GM21528 (cell line): ENCODE data around the gene MCRIP2.
"Not testable (repeated sequence)": the region's sequence is repeated elsewhere in the genome, so short reads cannot be mapped to it uniquely, and the experiment has no call there.

ENCODE experiments used
- ATAC-seq: cut with Tn5 transposase; IDR thresholded peaks from one replicate; pipeline ENCODE4 v1.9.1; 2021; ENCODE audit warnings: mild to moderate bottlenecking, moderate library complexity; ENCODE audit not compliant: unreplicated experiment, low FRiP score

The MCRIP2 gene, protein sequence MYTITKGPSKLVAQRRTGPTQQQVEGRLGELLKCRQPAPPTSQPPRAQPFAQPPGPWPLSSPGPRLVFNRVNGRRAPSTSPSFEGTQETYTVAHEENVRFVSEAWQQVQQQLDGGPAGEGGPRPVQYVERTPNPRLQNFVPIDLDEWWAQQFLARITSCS

DNA sequence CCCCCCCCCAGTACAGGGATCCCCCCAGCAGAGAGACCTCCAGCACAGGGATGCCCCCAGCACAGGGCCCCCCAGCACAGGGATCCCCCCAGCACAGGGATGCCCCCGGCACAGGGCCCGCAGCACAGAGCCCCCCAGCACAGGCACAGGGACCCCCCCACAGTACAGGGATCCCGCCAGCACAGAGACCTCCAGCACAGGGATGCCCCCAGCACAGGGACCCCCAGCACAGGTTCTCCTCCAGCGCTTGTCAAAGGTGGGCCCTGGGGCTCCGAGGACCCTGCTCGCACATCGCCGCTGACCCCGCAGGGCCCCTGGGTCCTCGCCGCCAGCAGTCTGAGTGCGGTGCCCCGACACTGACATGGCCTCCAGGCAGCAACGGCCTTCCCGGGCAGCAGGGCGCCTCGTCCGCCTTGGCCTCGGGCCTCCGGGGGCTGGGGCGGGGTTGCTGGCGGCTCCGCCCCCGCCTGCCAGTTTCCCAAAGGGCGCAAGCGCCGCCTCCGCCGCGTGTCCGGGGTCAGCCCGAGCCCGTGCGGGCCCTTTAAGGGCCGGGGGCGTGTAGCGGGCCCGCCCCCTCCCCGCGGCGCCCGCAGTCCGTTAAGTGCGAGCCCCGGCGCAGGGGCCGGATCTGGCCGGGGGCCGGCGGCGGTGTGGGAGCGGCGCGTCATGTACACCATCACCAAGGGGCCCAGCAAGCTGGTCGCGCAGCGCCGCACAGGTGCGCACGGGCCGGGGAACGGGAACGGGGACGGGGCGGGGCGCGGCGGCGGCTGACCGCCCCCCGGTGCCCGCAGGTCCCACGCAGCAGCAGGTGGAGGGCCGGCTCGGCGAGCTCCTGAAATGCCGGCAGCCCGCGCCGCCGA lies at the start of gene MCRIP2:
TSS of gene MCRIP2 (plus strand) at position 503 of the 863 bp plus-strand sequence. CDS start at position 667, 164 bp downstream.
- peak; percentile 50 for ATAC-seq

- ATAC-seq = no peak
Observed at GRCh38 chr16:591892-592517, 49.6 kb upstream of the MCRIP2 start.

DNA sequence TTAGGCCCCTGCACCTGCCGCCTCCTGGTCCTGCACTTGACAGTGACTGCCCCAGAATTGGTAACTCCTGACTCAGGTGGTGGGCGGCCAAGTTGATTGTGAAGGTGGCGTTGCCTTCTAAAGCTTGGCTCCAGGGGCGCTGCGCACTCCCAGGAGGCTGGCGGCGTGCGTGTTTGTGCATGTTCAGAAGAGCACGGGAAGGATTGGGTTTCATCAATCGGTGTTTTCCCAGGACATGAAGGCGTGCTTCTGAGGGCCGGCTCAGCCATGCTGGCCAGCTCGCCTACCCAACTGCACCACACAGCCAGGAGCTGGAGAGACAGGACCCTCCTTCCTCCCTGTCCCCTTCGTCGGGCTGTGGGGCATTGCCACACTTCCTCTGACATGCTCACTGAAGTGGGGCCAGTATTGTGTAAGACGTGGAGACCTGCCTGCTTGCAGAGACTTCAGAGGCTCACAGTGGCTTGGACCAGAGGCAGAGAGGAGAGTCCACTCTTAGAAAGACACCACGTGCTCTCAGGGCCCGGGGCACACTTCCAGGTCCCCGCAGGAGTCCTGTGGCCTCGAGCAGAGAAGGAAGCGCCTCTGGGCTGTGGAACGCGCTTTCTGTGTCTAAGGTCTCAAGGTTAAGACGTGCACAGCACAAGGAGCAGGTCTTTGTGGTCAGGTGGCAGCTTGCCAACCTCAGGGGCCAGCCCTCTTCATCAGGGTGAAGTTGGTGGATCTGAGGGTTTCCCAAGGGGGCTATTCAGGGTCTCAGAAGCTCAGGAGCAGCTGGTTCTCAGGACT lies 48.9 kb upstream of the MCRIP2 start:
- no peak for ATAC-seq

DNA sequence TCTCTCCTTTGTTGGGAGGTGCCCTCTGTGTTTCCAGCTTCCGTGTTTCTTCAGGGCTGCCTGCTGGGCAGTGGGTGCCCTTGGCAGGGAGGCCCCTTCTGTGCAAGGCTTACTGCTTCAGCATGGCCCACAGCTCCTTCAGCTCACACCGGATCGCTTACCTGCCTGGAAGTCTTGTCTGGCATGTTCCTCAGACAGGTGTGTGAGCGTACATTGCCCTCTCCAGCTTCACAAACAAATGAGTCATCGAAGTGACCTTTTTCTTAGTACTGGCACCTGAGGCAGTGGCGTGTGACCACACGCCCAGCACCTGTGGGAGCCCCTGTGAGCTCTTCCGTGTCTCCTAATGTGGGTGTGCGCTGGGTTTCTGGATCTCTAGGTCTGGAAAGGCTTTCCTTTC lies 48.2 kb upstream of the MCRIP2 start:
- ATAC-seq = no peak

DNA sequence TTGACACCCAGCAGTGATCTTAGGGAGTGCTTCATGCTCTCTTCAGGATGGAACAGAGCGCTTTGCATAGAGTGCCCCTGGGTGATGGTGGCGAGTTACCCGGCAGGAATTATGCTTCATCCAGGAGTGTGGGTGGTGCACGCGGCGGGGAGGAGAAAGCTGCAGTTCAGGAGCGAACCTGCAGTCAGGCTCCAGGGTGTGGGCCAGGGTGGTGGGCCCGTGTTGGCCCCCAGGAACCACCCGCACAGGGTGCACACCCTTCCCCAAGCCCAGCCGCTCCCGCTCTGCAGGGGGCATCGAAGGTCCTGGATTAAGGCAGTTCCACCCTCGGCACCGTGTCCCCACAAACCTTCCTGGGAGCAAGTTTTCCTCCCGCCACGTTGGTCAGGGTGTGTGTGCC lies 47.8 kb upstream of the MCRIP2 start:
- no peak for ATAC-seq

- ATAC-seq = no peak
Observed at GRCh38 chr16:595094-595528, 46.5 kb upstream of the MCRIP2 start.

DNA sequence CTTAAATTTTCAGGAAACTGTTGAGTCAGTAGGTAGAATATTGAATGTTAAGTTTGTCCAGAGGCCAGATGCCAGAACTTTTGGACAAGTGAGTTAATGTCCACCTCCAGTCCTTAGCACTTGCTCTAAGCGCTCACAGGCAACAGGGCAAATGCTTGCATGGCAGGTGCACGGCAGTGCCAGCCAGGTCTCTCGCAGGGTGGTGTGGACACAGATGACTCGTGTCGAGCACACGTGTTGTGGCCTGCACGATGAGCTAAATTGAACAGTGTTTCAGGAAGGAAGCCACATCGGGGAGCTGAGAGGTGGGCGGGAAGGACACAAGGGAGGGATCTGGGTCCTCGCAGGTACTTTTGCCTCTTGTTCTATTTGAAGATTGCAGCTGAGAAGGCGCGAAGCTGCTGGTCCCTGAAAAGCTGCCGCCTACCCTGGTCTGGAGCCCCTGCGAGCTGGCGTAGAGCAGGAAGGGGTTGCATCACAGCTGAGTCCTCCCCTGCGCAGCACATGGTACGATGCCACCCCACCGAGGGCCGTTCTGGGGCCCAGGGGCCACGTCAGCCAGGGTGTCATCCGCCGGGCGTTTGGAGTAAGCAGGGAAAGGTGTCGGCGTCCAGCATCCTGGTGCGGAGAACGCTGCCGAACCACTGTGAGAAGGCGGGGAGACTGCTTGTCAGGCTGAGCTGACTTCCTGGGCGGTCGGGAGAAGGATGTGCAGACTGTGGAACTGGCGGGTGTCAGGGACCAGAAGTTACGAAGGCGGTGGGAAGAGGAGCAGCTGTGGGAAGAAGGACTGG lies 45.5 kb upstream of the MCRIP2 start:
- ATAC-seq = no peak

GRCh38 chr16:596736-597060 lies 44.9 kb upstream of the MCRIP2 start:
- ATAC-seq = no peak

- ATAC-seq = not testable (repeated sequence)
Observed at GRCh38 chr16:597655-598054, 44.0 kb upstream of the MCRIP2 start.

DNA sequence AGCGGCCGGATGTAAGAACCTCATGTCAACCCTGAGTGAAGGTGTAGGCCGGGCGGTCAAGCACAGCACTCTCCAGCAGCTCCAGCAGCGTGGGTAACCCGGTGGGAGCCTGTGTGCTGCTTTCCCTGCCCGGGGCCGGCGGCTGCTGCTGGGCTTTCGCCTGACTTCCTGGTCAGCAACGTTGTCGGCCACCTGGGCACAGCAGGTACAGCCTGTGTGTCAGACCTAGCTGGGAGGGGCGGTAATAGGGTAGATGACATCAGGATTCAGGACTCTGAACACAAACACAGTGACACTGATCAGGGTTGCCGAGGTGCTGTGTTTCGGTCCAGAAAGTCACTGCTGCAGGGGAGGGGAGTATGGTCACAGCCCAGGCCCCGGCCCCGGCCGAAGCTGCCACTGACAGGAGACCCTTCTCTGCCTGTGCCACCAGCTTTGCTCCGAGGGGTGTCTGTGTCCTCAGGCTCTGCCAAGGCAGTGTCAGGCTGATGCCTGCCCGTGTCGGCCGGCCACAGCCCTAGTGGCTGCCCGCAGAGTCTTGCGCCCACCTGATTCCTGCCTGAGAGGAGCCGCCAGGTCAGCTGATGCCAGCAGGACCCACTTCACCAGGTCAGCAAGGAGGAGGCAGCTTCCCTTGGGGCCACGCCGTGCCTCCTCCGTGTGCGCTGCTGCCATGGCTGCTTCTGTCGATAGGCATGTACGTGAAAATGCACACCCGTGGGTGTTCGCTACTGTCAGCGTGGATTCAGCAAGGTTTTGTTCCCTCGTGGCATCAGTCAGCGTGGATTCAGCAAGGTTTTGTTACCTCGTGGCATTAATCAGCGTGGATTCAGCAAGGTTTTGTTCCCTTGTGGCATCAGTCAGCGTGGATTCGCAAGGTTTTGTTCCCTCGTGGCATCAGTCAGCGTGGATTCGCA lies 42.5 kb upstream of the MCRIP2 start:
- no peak for ATAC-seq

DNA sequence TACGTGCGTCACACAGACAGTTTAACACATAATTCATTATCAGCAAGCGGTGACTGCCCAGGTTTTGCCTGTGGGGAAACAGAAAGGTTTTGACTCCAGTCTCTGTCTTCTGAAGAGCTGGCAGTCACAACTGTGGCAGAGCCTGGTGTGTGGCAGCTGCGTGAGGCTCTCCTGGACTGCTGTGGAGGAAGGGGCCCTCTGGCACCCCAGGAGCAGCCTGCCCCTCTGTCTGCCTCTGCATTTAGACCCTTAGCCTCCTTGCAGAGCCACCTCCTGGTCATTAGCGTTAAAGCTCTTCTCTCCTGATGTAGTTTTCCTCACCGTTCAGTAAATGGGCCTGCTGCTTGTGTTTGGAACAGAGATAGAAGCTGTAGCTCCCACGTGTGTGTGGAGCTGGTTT lies 40.8 kb upstream of the MCRIP2 start:
- no peak for ATAC-seq

- no peak for ATAC-seq
Observed at GRCh38 chr16:603933-604332, 37.7 kb upstream of the MCRIP2 start.

DNA sequence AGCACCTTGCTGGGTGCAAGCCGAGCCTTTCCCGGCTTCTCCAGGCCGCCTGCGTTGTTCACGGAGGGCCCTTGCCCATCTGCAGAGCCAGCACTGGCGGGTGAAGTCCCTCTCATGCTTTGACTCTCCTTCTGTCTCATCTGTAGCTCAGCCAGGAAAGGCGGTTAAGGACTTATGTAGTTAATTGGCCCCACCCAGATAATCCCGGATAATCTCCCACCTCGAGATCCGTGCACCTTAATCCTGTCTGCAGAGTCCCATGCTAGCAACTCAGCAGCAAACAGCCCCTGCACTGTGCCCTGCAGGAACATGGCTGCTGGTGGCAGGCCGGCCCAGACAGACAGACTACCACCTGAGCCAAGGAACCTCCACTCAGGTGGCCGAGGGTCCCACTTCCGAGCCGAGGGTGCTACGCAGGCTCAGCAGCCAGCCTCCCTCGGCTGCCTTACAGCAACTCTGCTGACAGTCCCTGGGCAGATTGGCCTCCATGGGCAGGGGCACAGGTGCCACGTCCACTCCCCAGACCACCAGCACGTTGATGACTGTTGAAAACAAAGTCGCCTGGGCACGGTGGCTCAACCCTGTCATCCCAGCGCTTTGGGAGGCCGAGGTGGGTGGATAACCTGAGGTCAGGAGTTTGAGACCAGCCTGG lies 34.8 kb upstream of the MCRIP2 start:
- ATAC-seq = no peak

DNA sequence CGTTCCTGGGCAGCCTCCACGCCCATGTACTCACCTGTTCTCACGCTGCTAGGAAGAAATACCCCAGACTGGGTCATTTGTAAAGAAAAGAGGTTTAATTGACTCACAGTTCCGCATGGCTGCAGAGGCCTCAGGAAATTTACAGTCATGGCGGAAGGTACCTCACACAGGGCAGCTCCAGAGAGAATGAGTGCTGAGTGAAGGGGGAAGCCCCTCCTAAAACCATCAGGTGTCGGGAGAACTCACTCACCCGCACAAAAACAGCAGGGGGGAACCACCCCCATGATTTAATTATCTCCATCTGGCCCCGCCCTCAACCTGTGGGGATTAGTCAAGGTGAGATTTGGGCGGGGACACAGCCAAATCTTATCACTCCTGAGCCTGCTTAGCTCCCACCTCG lies 33.6 kb upstream of the MCRIP2 start:
- ATAC-seq = no peak

GRCh38 chr16:609316-609715 lies 32.3 kb upstream of the MCRIP2 start:
- no peak for ATAC-seq

DNA sequence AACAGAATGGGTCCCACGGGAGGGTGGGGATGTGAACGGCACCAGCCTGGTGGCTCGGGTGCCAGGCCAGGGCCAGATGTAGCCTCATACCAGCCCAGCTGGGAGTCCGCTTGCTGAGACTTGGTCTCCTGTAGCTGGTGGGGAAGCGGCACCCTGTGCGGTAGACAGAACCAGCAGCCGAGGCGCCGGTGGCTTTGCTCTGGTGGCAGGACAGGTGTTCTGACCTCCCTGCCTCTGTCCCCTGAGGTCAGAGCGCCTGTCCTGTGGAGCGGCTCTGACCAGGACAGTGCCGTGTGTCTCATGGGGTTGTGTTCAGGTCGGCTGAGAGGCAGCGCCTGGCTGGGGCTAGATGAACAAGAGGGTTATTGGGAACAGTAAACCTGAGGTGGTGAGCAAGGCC lies 31.6 kb upstream of the MCRIP2 start:
- ATAC-seq = no peak

DNA sequence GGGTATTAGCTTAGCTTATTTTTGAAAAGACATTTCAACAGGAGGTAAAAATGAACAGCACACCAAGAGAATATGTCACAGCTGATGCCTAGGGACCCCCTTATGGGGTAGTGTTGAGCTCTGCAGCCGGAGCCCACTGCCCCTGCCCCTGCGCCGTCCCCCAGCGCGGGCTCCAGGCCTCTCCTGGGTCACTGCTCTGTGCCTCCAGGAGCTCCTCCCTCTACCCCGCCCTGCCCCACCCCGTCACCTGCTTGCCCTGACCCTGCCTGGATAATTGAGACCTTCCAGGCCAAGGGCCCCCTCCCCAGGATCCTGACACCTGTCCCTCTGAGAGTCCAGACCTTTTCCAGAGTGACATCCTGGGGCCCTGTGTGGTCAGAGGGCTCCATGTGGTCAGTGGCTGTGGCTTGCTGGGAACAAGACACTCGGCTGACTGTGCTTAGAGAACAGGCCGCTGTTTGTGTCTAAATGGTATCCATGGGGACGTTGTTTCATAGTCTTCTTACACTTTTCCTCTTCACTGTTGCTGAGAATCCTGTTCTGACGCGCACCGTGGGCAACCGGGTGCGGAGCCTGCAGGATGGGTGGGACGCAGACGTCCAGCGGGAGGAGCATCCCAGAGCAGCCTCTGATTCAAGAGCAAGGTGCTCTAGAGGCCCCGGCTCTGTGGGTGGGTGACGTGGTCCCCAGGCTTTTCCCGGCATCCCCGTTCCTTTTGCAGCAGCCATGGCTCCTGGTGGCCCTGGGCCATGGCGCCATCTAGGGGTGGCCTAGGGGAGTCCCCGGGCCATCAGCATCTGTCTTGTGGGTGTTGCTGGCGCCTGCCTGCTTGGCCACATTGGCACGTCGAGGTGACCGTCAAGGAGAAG lies 30.9 kb upstream of the MCRIP2 start:
- ATAC-seq = no peak

DNA sequence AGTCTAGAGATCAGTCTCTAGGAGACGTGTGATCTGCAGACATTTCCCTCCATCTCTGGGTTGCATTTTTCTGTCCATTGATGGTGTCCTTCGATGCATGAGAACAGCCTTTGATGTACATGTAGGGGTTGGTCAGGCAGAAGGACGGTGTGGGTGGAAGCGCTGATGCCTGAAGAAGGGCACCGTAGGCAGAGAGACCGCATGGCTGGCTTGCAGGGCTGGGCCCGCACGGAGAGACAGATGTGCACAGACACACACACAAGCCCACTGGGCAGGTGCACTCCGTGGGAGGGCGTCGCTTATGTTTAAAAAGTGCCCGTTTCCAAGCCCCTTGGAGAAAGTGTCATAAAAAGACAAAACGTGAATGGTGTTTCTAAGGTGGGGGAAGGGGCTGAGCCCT lies 26.5 kb upstream of the MCRIP2 start:
- no peak for ATAC-seq
